Activated CD4-positive, alpha-beta memory T cell treated with anti-CD3 and anti-CD28 coated beads for 36 hours (primary cell): ENCODE results near the gene CHRDL2. TPM values are rescaled to one million over a fixed set of nuclear protein-coding genes. Genes with fewer than 3 reads are reported as not detected.

ENCODE experiments used
- CTCF ChIA-PET: fragments of 350-600 bp; sonication (Branson Sonifier 250); formaldehyde crosslinking; loops from one replicate; lab custom pipeline; 2021; ENCODE audit warnings: antibody characterized with exemption, inconsistent platforms; lab: Charles Lee
- POLR2A ChIA-PET: fragments of 350-600 bp; sonication (Branson Sonifier 250); formaldehyde crosslinking; loops from one replicate; lab custom pipeline; 2021; ENCODE audit warnings: antibody characterized with exemption; lab: Charles Lee
- DNase-seq: peaks from one replicate; pipeline ENCODE4 v3.0.0-alpha.2; 2020
- H3K27ac Mint-ChIP-seq: one replicate; pipeline ENCODE4 v1.8.0; 2021; ENCODE audit warnings: mixed read lengths
- H3K27me3 Mint-ChIP-seq: one replicate; pipeline ENCODE4 v1.8.0; 2021; ENCODE audit warnings: mixed read lengths
- H3K36me3 Mint-ChIP-seq: one replicate; pipeline ENCODE4 v1.8.0; 2021; ENCODE audit warnings: mixed read lengths
- H3K4me1 Mint-ChIP-seq: one replicate; pipeline ENCODE4 v1.8.0; 2021; ENCODE audit warnings: low read depth, mixed read lengths
- H3K4me3 Mint-ChIP-seq: one replicate; pipeline ENCODE4 v1.8.0; 2021; ENCODE audit warnings: mild to moderate bottlenecking, mixed read lengths
- H3K9me3 Mint-ChIP-seq: one replicate; pipeline ENCODE4 v1.8.0; 2021; ENCODE audit warnings: mixed read lengths
- intact Hi-C: fragments of 100-400 bp; cut with micrococcal nuclease; formaldehyde crosslinking; loops from one replicate; pipeline ENCODE4 v1.15.1; 2023
- total RNA-seq, 2 experiments: library from RNA; stranded (reverse); gene quantifications; one replicate each; pipeline ENCODE4 v1.2.3, GENCODE V29; 2021

CHRDL2 gene
- total RNA-seq, 2 experiments from 2014 or later: not detected

DNA sequence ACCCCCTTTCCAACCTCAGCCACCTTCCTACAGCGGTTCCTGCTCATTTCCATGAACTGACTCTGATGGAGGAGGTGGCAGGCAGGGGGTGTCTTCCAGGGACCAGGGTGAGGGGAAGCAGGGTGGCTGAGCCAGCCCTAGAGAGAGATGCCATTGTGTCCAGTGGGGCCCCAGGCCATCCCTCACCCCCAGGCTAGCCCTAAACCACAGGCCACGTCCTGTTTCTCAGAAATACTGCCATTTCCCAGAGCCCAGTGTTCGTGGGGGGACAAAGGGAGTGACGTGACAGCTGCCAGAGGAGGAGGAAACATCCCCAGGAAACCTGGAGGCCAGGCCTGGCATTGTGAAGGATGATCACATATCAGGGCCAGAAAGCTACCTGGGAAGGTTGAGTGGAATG is 39.5 kb downstream of the CHRDL2 start:
- CTCF ChIA-PET: interaction anchor here (1.1 to 2.0 kb wide), 3 partner anchors 10 to 48 kb away, joined by 3 to 6 read pairs (median 3); no protein-coding TSS in a partner anchor
- POLR2A ChIA-PET: no interaction called here
- no peak overlapping the region for H3K27ac Mint-ChIP-seq
- H3K4me3 Mint-ChIP-seq: no peak overlapping the region
- intact Hi-C loops: no loop called here
- no peaks in the 10 kb centered on the region for H3K9me3 Mint-ChIP-seq
- no peak for DNase-seq
- no peaks in the 10 kb centered on the region for H3K4me1 Mint-ChIP-seq
- no peaks in the 10 kb centered on the region for H3K36me3 Mint-ChIP-seq
- H3K27me3 Mint-ChIP-seq: peaks cover 3% of the 10 kb centered on the region

DNA sequence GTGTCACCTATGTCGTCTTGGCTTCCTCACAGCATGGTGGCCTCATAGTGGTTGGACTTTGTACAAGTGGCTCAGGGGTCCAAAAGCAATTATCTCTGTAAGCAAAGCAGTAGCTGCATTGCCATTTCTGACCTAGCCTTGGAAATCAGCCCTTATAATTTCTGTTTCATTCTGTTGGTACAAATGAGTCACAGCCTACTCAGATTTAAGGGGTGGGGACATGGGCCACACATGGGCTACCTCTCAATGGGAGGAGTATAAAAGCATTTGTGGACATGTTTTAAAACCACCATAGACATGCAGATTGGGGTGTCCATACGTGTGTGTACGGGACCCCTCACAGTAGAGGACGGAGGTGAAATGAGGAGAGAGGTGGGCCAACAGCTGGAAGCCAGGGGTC is 41.6 kb downstream of the CHRDL2 start:
- DNase-seq: no peak
- no peaks in the 10 kb centered on the region for H3K36me3 Mint-ChIP-seq
- H3K9me3 Mint-ChIP-seq: no peaks in the 10 kb centered on the region
- H3K27ac Mint-ChIP-seq: no peak overlapping the region
- intact Hi-C loops: no loop called here
- H3K27me3 Mint-ChIP-seq: no peaks in the 10 kb centered on the region
- H3K4me3 Mint-ChIP-seq: no peak overlapping the region
- POLR2A ChIA-PET: no interaction called here
- H3K4me1 Mint-ChIP-seq: no peaks in the 10 kb centered on the region
- CTCF ChIA-PET: no interaction called here

DNA sequence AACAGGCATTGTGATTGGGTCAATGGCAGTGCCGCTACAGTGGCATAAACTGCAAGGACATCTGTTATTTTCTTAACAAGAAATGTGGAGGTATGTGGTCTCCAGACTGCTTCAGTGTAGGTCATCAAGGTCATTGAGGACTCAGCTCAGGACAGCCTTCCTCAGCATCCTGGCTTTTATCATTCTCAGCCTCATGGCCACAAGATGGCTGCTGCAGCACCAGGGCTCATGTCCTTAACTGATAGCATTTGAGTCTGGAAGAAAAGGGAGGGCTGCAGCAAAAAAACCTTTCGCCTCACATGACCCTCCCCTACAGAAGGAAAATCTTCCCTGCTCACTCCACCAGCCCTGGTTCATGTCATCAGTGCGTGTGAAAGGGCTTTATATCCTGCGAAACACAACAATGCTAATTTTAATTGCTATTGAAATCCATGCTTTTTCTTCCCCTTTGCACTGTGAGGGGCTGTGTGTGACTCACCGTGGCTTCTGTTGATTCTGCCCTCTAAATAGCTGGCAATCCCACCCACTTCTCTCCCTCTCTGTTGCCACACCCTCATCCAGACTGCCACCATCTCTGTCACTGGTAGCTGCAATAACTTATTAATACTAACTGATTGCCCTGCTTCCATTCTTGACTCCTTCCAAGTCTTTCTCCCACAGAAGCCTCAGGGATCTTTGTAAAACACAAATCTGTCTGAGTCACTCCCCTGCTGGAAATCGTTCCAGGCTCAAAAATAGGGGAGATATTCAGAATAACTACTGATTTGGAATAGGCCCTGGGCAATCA is 43.8 kb downstream of the CHRDL2 start:
- Mint-ChIP-seq H3K4me1 (no peaks in the 10 kb centered on the region), H3K27ac (no peak overlapping the region), H3K4me3 (no peak overlapping the region), H3K36me3 (no peaks in the 10 kb centered on the region), H3K9me3 (no peaks in the 10 kb centered on the region), H3K27me3 (peaks cover 11% of the 10 kb centered on the region)
- DNase-seq: no peak
- intact Hi-C loops: no loop called here
- ChIA-PET POLR2A (no interaction called here), CTCF (interaction anchor here (1.6 to 4.1 kb wide), 2 partner anchors 15 to 38 kb away, joined by 5 to 18 read pairs; no protein-coding TSS in a partner anchor)

DNA sequence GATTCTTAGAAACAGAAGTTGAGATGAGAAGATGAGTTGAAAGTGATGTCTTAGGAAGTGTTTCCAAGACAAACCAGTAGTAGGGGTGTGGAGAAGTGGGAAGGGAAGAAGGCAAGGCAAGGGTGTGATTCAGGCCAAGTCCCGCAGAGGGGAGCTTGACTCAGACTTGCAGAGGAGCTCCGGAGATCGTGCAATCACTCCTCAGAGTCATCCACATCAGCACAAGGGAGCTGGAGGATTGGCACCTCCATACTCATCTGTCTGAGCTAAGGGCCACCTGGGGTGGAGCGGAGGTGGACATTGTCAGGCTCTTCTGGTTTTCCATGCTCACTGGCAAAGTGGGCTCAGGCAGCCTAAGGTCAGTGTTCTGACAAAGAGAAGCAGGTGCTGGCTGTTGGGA is 44.4 kb downstream of the CHRDL2 start:
- POLR2A ChIA-PET: no interaction called here
- Mint-ChIP-seq H3K4me1 (no peaks in the 10 kb centered on the region), H3K36me3 (no peaks in the 10 kb centered on the region), H3K4me3 (no peak overlapping the region), H3K27ac (no peak overlapping the region), H3K27me3 (peaks cover 14% of the 10 kb centered on the region), H3K9me3 (no peaks in the 10 kb centered on the region)
- no peak for DNase-seq
- intact Hi-C loops: no loop called here
- CTCF ChIA-PET: interaction anchor here (1.6 to 4.1 kb wide), 2 partner anchors 15 to 39 kb away, joined by 5 to 18 read pairs; no protein-coding TSS in a partner anchor

DNA sequence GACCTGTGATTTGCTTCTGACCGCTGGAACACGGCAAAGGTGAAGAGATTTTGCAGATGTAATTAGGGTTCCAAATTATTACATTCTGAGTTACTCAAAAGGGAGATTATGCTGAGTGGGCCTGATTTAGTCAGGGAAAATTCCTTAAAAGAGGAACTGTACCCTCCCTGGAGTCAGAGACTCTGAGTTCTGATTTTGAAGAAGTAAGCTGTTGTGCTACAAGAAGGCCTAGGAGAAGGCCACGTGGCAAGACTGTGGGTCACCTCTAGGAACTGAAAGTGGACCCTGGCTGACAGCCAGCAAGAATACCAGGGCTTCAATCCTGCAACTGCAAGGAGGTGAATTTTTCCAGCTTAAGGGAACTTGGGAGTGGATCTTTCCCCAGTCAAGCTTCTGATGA is 45.3 kb downstream of the CHRDL2 start:
- H3K27me3 Mint-ChIP-seq: peaks cover 14% of the 10 kb centered on the region
- H3K4me3 Mint-ChIP-seq: no peak overlapping the region
- no peaks in the 10 kb centered on the region for H3K9me3 Mint-ChIP-seq
- ChIA-PET POLR2A (no interaction called here), CTCF (interaction anchor here (1.6 to 4.1 kb wide), 2 partner anchors 16 to 40 kb away, joined by 5 to 18 read pairs; no protein-coding TSS in a partner anchor)
- DNase-seq: no peak
- no peaks in the 10 kb centered on the region for H3K36me3 Mint-ChIP-seq
- intact Hi-C loops: no loop called here
- H3K27ac Mint-ChIP-seq: no peak overlapping the region
- H3K4me1 Mint-ChIP-seq: no peaks in the 10 kb centered on the region

DNA sequence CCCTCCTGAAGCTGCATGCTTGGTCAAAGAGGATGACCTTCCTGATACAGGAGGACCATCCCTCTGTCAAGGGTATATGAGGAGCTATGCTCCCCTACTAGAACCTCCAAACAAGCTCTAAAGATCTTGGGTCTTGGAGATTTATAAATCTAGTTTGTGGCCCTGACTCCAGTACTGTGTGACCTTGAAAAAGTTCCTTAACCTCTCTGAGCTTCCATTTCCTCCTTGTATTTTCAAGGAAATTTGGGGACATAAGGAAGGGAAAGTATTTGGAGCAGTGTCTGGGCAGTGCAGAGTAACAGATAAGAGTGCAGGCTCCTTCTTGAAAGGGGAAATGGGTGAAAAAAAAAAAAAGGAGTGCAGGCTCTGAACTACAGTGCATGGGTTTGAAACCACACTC is 45.9 kb downstream of the CHRDL2 start:
- no peak for DNase-seq
- no peaks in the 10 kb centered on the region for H3K4me1 Mint-ChIP-seq
- no peaks in the 10 kb centered on the region for H3K36me3 Mint-ChIP-seq
- H3K27me3 Mint-ChIP-seq: peaks cover 14% of the 10 kb centered on the region
- H3K27ac Mint-ChIP-seq: no peak overlapping the region
- H3K9me3 Mint-ChIP-seq: no peaks in the 10 kb centered on the region
- intact Hi-C loops: no loop called here
- CTCF ChIA-PET: interaction anchor here (0.7 to 4.1 kb wide), 3 partner anchors 17 to 158 kb away, joined by 3 to 18 read pairs (median 5); no protein-coding TSS in a partner anchor
- H3K4me3 Mint-ChIP-seq: no peak overlapping the region
- POLR2A ChIA-PET: no interaction called here

DNA sequence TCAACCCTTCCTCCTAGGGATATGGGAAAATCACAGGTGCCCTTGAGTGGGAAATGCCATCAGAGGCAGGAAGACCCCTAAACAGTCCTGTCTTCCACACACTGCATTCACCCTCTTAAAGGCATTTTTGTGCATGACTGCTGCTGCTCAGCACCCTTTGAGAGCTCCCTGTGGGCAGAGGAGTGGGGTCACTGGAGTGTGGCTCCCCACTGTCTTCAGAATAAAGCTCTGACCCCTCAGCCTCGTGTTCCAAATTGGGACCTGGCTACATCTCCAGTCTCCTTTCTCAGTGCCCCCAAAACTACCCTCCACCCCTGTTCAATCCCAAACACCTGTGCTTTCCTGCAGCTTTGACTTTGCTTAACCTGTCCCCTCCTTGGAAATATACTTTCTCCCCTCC is 46.6 kb downstream of the CHRDL2 start:
- Mint-ChIP-seq H3K36me3 (no peaks in the 10 kb centered on the region), H3K4me3 (no peak overlapping the region), H3K9me3 (no peaks in the 10 kb centered on the region), H3K27me3 (peaks cover 16% of the 10 kb centered on the region), H3K27ac (no peak overlapping the region), H3K4me1 (no peaks in the 10 kb centered on the region)
- intact Hi-C loops: no loop called here
- ChIA-PET CTCF (interaction anchor here (1.1 to 4.1 kb wide), 2 partner anchors 17 to 55 kb away, joined by 3 to 18 read pairs; no protein-coding TSS in a partner anchor), POLR2A (no interaction called here)
- DNase-seq: no peak

DNA sequence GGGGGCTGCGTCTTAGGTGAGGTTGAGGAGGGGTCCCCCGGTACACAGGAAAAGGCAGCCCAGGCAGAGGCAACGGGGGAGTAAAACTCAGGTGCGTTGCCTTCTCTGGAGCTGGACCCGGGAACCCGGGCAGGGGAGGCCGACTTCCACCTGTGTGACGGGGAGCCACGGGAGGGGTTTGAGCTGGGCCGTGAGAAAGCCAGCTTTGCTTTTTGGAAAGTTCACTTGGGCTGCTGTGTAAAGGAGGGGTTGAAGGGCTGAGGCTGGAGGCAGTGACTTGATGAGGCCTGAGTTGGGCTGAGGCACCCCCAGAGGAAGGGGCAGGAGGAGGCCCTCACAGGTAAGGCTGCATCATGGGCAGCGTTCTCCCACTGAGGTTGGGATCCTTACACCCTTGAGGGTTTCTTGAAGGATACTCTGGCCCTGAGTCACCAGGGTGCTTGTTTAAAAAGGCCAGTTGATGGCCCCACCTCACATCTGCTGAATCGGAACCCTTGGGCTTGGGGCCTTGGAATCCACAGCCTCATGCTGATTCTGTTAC is 47.2 kb downstream of the CHRDL2 start:
- CTCF ChIA-PET: interaction anchor here (1.0 kb wide), 1 partner anchor 42 kb away, joined by 3 read pairs; no protein-coding TSS in a partner anchor

DNA sequence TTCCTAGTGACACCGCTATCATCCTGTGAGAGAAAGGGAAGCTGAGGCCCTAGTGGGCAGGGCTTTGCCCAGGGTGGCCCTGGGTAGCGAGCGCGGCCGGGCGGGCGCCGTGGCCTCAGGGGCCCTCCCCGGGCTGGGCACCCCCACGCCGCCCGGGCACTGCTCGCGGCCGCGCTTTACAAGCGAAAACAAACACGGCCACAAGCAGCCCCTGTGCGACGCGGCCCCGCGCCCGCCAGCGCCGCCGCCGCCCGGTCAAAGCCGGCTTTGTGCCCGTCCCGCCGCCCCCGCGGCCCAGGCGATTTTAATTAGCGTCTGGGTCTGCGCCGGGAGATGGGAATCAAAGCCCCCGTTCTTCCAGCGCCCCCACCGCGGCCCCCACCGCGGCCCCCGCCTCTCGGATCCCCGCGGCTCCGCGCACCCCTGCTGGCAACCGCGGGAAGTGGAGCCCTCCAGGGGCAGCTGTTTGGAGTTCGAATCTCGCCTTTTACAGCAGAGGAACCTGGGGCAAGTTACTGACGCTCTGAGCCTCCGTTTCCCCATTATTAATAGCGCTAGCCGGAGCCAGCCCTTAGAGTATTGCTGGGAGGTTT is 47.9 kb downstream of the CHRDL2 start:
- H3K9me3 Mint-ChIP-seq: no peaks in the 10 kb centered on the region
- intact Hi-C loops: no loop called here
- H3K4me1 Mint-ChIP-seq: no peaks in the 10 kb centered on the region
- POLR2A ChIA-PET: no interaction called here
- CTCF ChIA-PET: interaction anchor here (1.0 kb wide), 2 partner anchors 43 to 56 kb away, joined by 3 to 4 read pairs; no protein-coding TSS in a partner anchor
- H3K27me3 Mint-ChIP-seq: peaks cover 16% of the 10 kb centered on the region
- H3K4me3 Mint-ChIP-seq: no peak overlapping the region
- H3K27ac Mint-ChIP-seq: no peak overlapping the region
- DNase-seq: peak; percentile 13
- no peaks in the 10 kb centered on the region for H3K36me3 Mint-ChIP-seq

More for the DNA sequence above, 47.2 kb downstream of the CHRDL2 start:
- no peak for DNase-seq
- no peak overlapping the region for H3K27ac Mint-ChIP-seq
- no peaks in the 10 kb centered on the region for H3K4me1 Mint-ChIP-seq
- H3K27me3 Mint-ChIP-seq: peaks cover 16% of the 10 kb centered on the region
- H3K36me3 Mint-ChIP-seq: no peaks in the 10 kb centered on the region
- no peak overlapping the region for H3K4me3 Mint-ChIP-seq
- H3K9me3 Mint-ChIP-seq: no peaks in the 10 kb centered on the region
- intact Hi-C loops: no loop called here
- POLR2A ChIA-PET: no interaction called here

DNA sequence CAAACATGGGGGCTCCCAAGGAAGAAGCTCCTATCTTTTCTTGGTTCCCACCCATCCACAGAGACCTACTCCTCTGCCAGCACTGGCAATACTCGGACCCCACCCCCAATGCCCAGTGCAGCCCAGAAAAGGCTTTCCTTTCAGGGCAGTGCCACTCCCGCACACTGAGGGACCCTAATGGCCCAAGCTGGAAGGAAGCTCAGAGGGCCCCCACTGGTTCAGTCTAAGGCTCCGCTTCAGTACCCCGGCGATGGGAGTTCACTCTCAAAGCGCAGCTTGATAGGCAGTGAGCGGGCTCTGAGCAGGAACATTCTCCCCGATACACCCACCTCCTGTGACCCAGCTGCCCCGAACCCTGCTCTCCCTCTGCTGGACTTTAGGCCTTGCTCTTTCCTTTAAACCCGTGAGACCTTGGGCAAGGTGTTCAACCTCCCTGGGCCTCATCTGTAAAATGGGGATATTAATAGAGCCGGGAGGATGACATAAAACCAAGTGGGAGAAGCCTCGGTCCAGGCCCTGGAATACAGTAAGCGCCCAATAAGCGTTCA is 48.4 kb downstream of the CHRDL2 start:
- Mint-ChIP-seq H3K9me3 (no peaks in the 10 kb centered on the region), H3K27me3 (peaks cover 16% of the 10 kb centered on the region), H3K4me1 (no peaks in the 10 kb centered on the region), H3K27ac (no peak overlapping the region), H3K4me3 (no peak overlapping the region), H3K36me3 (no peaks in the 10 kb centered on the region)
- DNase-seq: no peak
- ChIA-PET CTCF (interaction anchor here (1.0 kb wide), 2 partner anchors 44 to 57 kb away, joined by 3 to 4 read pairs; no protein-coding TSS in a partner anchor), POLR2A (no interaction called here)
- intact Hi-C loops: no loop called here

DNA sequence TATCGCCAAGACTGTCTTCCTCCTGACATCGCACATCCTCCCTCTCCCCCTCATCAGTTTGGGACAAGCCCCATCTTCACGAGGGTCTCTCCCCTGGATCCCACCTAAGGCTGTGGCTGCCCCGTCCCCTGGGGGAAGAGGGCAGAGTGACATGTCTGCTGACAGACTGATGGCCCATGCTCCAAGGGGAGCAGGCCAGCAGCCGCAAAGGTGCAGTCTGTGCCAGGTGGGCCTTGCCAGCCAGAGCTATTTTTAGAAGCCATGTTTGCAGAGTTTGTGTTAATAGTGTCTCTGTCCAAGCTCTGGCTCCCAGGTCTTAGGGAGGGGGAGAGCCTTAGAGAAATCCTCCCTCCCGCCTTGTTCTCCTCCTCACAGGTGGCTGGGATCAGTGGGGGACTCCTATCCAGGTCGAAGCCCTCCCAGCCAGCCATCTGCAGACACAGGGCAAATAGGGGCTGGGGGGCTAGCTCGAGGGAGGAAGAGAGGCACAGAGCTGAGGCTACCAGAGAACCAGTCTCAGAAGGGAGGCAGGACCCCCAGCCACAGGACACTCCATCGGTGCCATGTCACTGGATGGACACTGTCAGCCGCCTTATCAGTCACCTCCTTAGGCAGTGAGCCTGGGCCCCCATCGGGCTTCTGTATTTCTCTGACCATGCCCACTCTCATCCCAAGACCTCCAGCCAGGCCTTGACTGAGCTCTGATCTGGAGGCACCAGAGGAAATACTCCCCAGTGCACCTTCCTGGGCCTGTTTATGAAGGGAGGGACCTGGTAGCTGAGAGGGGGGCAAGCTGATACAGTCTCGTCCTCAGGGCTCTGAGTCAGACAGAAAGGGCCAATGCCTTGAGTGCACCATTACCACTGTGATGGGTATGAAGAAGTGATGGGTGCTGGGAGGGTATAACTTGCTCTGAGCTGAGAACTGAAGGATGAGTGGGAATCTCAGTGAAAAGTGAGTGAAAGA is 49.3 kb downstream of the CHRDL2 start:
- Mint-ChIP-seq H3K9me3 (no peaks in the 10 kb centered on the region), H3K36me3 (no peaks in the 10 kb centered on the region), H3K4me1 (no peaks in the 10 kb centered on the region), H3K4me3 (no peak overlapping the region), H3K27me3 (peaks cover 16% of the 10 kb centered on the region), H3K27ac (no peak overlapping the region)
- intact Hi-C loops: no loop called here
- DNase-seq: no peak
- ChIA-PET CTCF (interaction anchor here (1.0 to 1.8 kb wide), 2 partner anchors 20 to 58 kb away, joined by 4 to 6 read pairs; no protein-coding TSS in a partner anchor), POLR2A (no interaction called here)
